Endodermal cell (in vitro differentiated cells): ENCODE data around the gene RAC2. TPM values are rescaled to one million over a fixed set of nuclear protein-coding genes. Genes with fewer than 3 reads are reported as not detected.

Experiments used
- DNase-seq: peaks from one replicate; pipeline ENCODE4 v3.0.0-alpha.2; 2017
- H3K27ac ChIP-seq: 2 replicates; pipeline ENCODE4 v1.5.1; 2013; ENCODE audit warnings: mild to moderate bottlenecking, low read depth, low read length, moderate library complexity
- H3K27me3 ChIP-seq: 2 replicates; pipeline ENCODE4 v1.6.1; 2013; ENCODE audit warnings: mild to moderate bottlenecking, low read length, moderate library complexity; ENCODE audit not compliant: insufficient read depth, control insufficient read depth, poor library complexity, severe bottlenecking
- H3K36me3 ChIP-seq: 2 replicates; pipeline ENCODE4 v1.7.0; 2013; ENCODE audit warnings: mild to moderate bottlenecking, low read length, moderate library complexity; ENCODE audit not compliant: control insufficient read depth, insufficient read depth
- H3K4me1 ChIP-seq: one replicate; pipeline ENCODE4 v1.7.0; 2013; ENCODE audit warnings: low read length; ENCODE audit not compliant: control insufficient read depth, insufficient read depth
- H3K4me3 ChIP-seq: 2 replicates; pipeline ENCODE4 v1.5.1; 2013; ENCODE audit warnings: mild to moderate bottlenecking, low read length, moderate library complexity
- H3K9ac ChIP-seq: 2 replicates; pipeline ENCODE4 v1.6.1; 2013; ENCODE audit warnings: mild to moderate bottlenecking, low read length, moderate library complexity; ENCODE audit not compliant: poor library complexity, severe bottlenecking; ENCODE audit errors: extremely low read depth
- H3K9me3 ChIP-seq: 2 replicates; pipeline ENCODE4 v1.6.1; 2013; ENCODE audit warnings: mild to moderate bottlenecking, low read length, moderate library complexity; ENCODE audit not compliant: control insufficient read depth
- H3K27ac Mint-ChIP-seq: 2 replicates; pipeline ENCODE4 v1.8.0; 2020; ENCODE audit warnings: mixed read lengths
- H3K27me3 Mint-ChIP-seq: 2 replicates; pipeline ENCODE4 v1.8.0; 2021; ENCODE audit warnings: mild to moderate bottlenecking, mixed read lengths; ENCODE audit not compliant: insufficient read depth
- H3K36me3 Mint-ChIP-seq: 2 replicates; pipeline ENCODE4 v1.8.0; 2020; ENCODE audit warnings: low read depth, mixed read lengths
- H3K4me1 Mint-ChIP-seq: 2 replicates; pipeline ENCODE4 v1.8.0; 2020; ENCODE audit warnings: mixed read lengths
- H3K4me3 Mint-ChIP-seq: 2 replicates; pipeline ENCODE4 v1.8.0; 2020; ENCODE audit warnings: mild to moderate bottlenecking, moderate library complexity, mixed read lengths
- H3K9me3 Mint-ChIP-seq: 2 replicates; pipeline ENCODE4 v1.8.0; 2020; ENCODE audit warnings: mild to moderate bottlenecking, mixed read lengths
- CTCF ChIP-seq: fragments of 200-600 bp; sonication (generic); conservative IDR thresholded peaks from 2 replicates; pipeline ENCODE4 v1.5.0; 2021; ENCODE audit warnings: antibody characterized with exemption, mild to moderate bottlenecking
- WGBS, 2 experiments: methylation state at CpG; one replicate each; pipeline versions ENCODE4 v1.1.5 to v1.1.7; 2013; ENCODE audit warnings: missing lambda C conversion rate in 2 of 2, mixed read lengths in 1 of 2; ENCODE audit not compliant: insufficient coverage in 1 of 2, insufficient read length in 1 of 2; 5-methylcytosine and 5-hydroxymethylcytosine counted together
- total RNA-seq, 2 donors: library from RNA; stranded (reverse); fragmentation: NEBNext Ultra II Directional in 1 of 2; extraction: Animal tissue kit (Norgen Biotek cat#: 25700) in 1 of 2; gene quantifications; 2 replicates in 1 of 2; 3 replicates in 1 of 2; pipeline ENCODE4 v1.2.1, GENCODE V29; 2021

The RAC2 gene
- total RNA-seq, 2 donors from 2014 or later: 4.5 to 5.6 TPM

- 77 to 92% methylated on average over 9 to 16 of the region's 16 CpGs for WGBS, 2 experiments
- no peak overlapping the region for H3K9ac ChIP-seq
These were observed 1.6 kb downstream of the RAC2 start for GRCh38 chr22:37242395-37242918.

GRCh38 chr22:37241351-37242142 is 2.5 kb downstream of the RAC2 start:
- no peak overlapping the region for H3K4me3 Mint-ChIP-seq
- no peak overlapping the region for H3K4me3 ChIP-seq
- H3K4me1 Mint-ChIP-seq: peaks cover 16% of the 10 kb centered on the region
- no peak for TF ChIP-seq CTCF
- no peaks in the 10 kb centered on the region for H3K9me3 ChIP-seq
- H3K9ac ChIP-seq: no peak overlapping the region
- no peaks in the 10 kb centered on the region for H3K36me3 Mint-ChIP-seq
- peaks cover 5% of the 10 kb centered on the region for H3K4me1 ChIP-seq
- no peak overlapping the region for H3K27ac ChIP-seq
- no peak overlapping the region for H3K27ac Mint-ChIP-seq
- no peaks in the 10 kb centered on the region for H3K9me3 Mint-ChIP-seq
- H3K36me3 ChIP-seq: no peaks in the 10 kb centered on the region
- H3K27me3 ChIP-seq: no peaks in the 10 kb centered on the region
- 80 to 91% methylated on average over 11 to 19 of the region's 19 CpGs for WGBS, 2 experiments
- no peaks in the 10 kb centered on the region for H3K27me3 Mint-ChIP-seq
- DNase-seq: peak; percentile 51

More at GRCh38 chr22:37242395-37242918, 1.6 kb downstream of the RAC2 start:
- Histone ChIP-seq H3K27ac (no peak overlapping the region), H3K9me3 (no peaks in the 10 kb centered on the region), H3K4me1 (peaks cover 5% of the 10 kb centered on the region), H3K36me3 (no peaks in the 10 kb centered on the region), H3K4me3 (no peak overlapping the region), H3K27me3 (no peaks in the 10 kb centered on the region)
- Mint-ChIP-seq H3K4me3 (no peak overlapping the region), H3K27ac (no peak overlapping the region), H3K27me3 (no peaks in the 10 kb centered on the region), H3K36me3 (no peaks in the 10 kb centered on the region), H3K9me3 (no peaks in the 10 kb centered on the region), H3K4me1 (peaks cover 13% of the 10 kb centered on the region)
- no peak for TF ChIP-seq CTCF
- DNase-seq: peak; percentile 65

GRCh38 chr22:37240941-37241320 is 3.1 kb downstream of the RAC2 start:
- Histone ChIP-seq H3K4me1 (peaks cover 5% of the 10 kb centered on the region), H3K9me3 (no peaks in the 10 kb centered on the region), H3K9ac (no peak overlapping the region), H3K4me3 (no peak overlapping the region), H3K27me3 (no peaks in the 10 kb centered on the region), H3K36me3 (no peaks in the 10 kb centered on the region), H3K27ac (no peak overlapping the region)
- H3K9me3 Mint-ChIP-seq: no peaks in the 10 kb centered on the region
- DNase-seq: no peak
- H3K36me3 Mint-ChIP-seq: no peaks in the 10 kb centered on the region
- H3K27me3 Mint-ChIP-seq: no peaks in the 10 kb centered on the region
- H3K27ac Mint-ChIP-seq: no peak overlapping the region
- H3K4me3 Mint-ChIP-seq: no peak overlapping the region
- 92 to 93% methylated on average over 6 to 7 of the region's 7 CpGs for WGBS, 2 experiments
- no peak for TF ChIP-seq CTCF
- peaks cover 16% of the 10 kb centered on the region for H3K4me1 Mint-ChIP-seq
